ENCODE data around the gene MARS1. TPM values are rescaled to one million over a fixed set of nuclear protein-coding genes. Genes with fewer than 3 reads are reported as not detected.

Gene MARS1
- total RNA-seq, 1 experiment from 2014 or later = 209 TPM

GRCh38 chr12:57461917-57462250, 26.0 kb upstream of the MARS1 start:
- H3K9me2 ChIP-seq (replicated peaks; ENCODE audit: low read length) = no peaks in the 10 kb centered on the region

GRCh38 chr12:57462251-57462911, 25.5 kb upstream of the MARS1 start:
- no peaks in the 10 kb centered on the region for H3K79me2 ChIP-seq (ENCODE audit: low read length)
- ChIA-PET CTCF (interaction anchor here (0.5 kb wide), 1 partner anchor 334 kb away, joined by 3 read pairs; the partner anchor contains the start of gene LRP1), POLR2A (ENCODE audit: unreplicated experiment) (interaction anchor here (0.6 kb wide), 1 partner anchor 23 kb away, joined by 5 read pairs; no protein-coding TSS in a partner anchor)
- DNase-seq (peak; percentile 92), ATAC-seq (peak; percentile 78)
- intact Hi-C loops (cut with micrococcal nuclease) = no loop called here
- no peak for TF ChIP-seq EZH2 (IDR thresholded peaks at IDR 0.05; ENCODE audit: low read length, unreplicated experiment)
- peak; percentile 96 for TF ChIP-seq CTCF (conservative IDR thresholded peaks at IDR 0.05; ENCODE audit: low read depth, low read length)
- peaks cover 34% of the 10 kb centered on the region for H3K27me3 ChIP-seq (ENCODE audit: low read length)
- no peaks in the 10 kb centered on the region for H3K36me3 ChIP-seq (ENCODE audit: low read depth, low read length)
- H3K27ac ChIP-seq (ENCODE audit: low read length) = no peak overlapping the region
- H3F3A ChIP-seq (ENCODE audit: low read length, unreplicated experiment) = no peaks in the 10 kb centered on the region
- H3K4me2 ChIP-seq (ENCODE audit: low read length) = peak overlapping the region; percentile 97
- no peaks in the 10 kb centered on the region for H3K9me2 ChIP-seq (replicated peaks; ENCODE audit: low read length)
- peak overlapping the region; percentile 64 for H3K4me3 ChIP-seq (ENCODE audit: low read length)
- no peaks in the 10 kb centered on the region for H3K9me3 ChIP-seq (ENCODE audit: low read length)
- BruUV-seq (replicated peaks) = no TSS peak
- peaks cover 11% of the 10 kb centered on the region; the same call in 1 of the 2 replicates for H3K4me1 ChIP-seq (ENCODE audit: insufficient read depth, low read length)
- H2AFZ ChIP-seq (ENCODE audit: low read length) = peak overlapping the region; percentile 91
- H3K9ac ChIP-seq (ENCODE audit: low read length) = peak overlapping the region; percentile 11; the same call in 1 of the 2 replicates
- H4K20me1 ChIP-seq (ENCODE audit: low read length) = no peaks in the 10 kb centered on the region

More at GRCh38 chr12:57461917-57462250, 26.0 kb upstream of the MARS1 start:
- no peak overlapping the region for H3K9ac ChIP-seq (ENCODE audit: low read length)
- ATAC-seq (no peak; the same call in 1 of the 2 replicates), DNase-seq (no peak)
- H2AFZ ChIP-seq (ENCODE audit: low read length) = peak overlapping the region; percentile 70
- intact Hi-C loops (cut with micrococcal nuclease) = no loop called here
- no peaks in the 10 kb centered on the region for H3K79me2 ChIP-seq (ENCODE audit: low read length)
- TF ChIP-seq CTCF (conservative IDR thresholded peaks at IDR 0.05; ENCODE audit: low read depth, low read length) (no peak), EZH2phosphoT487 (IDR thresholded peaks at IDR 0.05; ENCODE audit: borderline replicate concordance, low read length) (no peak), EZH2 (IDR thresholded peaks at IDR 0.05; ENCODE audit: low read length, unreplicated experiment) (no peak)
- peaks cover 29% of the 10 kb centered on the region for H3K27me3 ChIP-seq (ENCODE audit: low read length)
- POLR2A ChIA-PET (ENCODE audit: unreplicated experiment) = interaction anchor here (0.6 kb wide), 1 partner anchor 24 kb away, joined by 5 read pairs; no protein-coding TSS in a partner anchor
- CTCF ChIA-PET = interaction anchor here (0.5 kb wide), 1 partner anchor 334 kb away, joined by 3 read pairs; the partner anchor contains the start of gene LRP1
- no TSS peak for BruUV-seq (replicated peaks)
- H3K9me3 ChIP-seq (ENCODE audit: low read length) = no peaks in the 10 kb centered on the region
- peaks cover 11% of the 10 kb centered on the region; the same call in 1 of the 2 replicates for H3K4me1 ChIP-seq (ENCODE audit: insufficient read depth, low read length)
- H4K20me1 ChIP-seq (ENCODE audit: low read length) = no peaks in the 10 kb centered on the region
- no peaks in the 10 kb centered on the region for H3F3A ChIP-seq (ENCODE audit: low read length, unreplicated experiment)
- H3K36me3 ChIP-seq (ENCODE audit: low read depth, low read length) = no peaks in the 10 kb centered on the region
- no peak overlapping the region for H3K27ac ChIP-seq (ENCODE audit: low read length)
- H3K4me2 ChIP-seq (ENCODE audit: low read length) = peak overlapping the region; percentile 97
- peak overlapping the region; percentile 64 for H3K4me3 ChIP-seq (ENCODE audit: low read length)

DNA sequence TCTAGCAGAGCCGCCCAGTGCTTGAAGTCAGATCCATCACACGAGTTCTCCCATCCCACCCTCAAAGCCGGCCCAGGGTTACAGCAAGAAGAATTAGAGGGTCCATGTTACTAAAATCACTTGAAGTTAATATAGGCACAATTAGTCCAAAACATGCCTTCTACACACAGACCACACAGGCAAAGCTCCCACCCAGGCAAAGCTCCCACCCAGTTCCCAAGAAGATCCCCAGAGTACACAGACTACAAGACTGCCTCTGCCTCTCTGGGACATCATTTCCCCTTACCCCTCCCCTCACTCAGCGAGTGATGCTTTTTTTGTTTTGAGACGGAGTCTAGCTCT, 25.0 kb upstream of the MARS1 start:
- H2AFZ ChIP-seq (ENCODE audit: low read length) = peak overlapping the region; percentile 91; the same call in 1 of the 2 replicates
- H3K4me1 ChIP-seq (ENCODE audit: insufficient read depth, low read length) = peaks cover 11% of the 10 kb centered on the region; the same call in 1 of the 2 replicates
- H3K27me3 ChIP-seq (ENCODE audit: low read length) = peaks cover 39% of the 10 kb centered on the region
- peak overlapping the region; percentile 64; the same call in 1 of the 2 replicates for H3K4me3 ChIP-seq (ENCODE audit: low read length)
- intact Hi-C loops (cut with micrococcal nuclease) = no loop called here
- no peaks in the 10 kb centered on the region for H3F3A ChIP-seq (ENCODE audit: low read length, unreplicated experiment)
- no peaks in the 10 kb centered on the region for H3K36me3 ChIP-seq (ENCODE audit: low read depth, low read length)
- H3K79me2 ChIP-seq (ENCODE audit: low read length) = no peaks in the 10 kb centered on the region
- ATAC-seq = no peak
- peak overlapping the region; percentile 97 for H3K4me2 ChIP-seq (ENCODE audit: low read length)
- TF ChIP-seq EZH2 (IDR thresholded peaks at IDR 0.05; ENCODE audit: low read length, unreplicated experiment) (no peak), CTCF (conservative IDR thresholded peaks at IDR 0.05; ENCODE audit: low read depth, low read length) (no peak), EZH2phosphoT487 (IDR thresholded peaks at IDR 0.05; ENCODE audit: borderline replicate concordance, low read length) (no peak)
- no peaks in the 10 kb centered on the region for H3K9me2 ChIP-seq (replicated peaks; ENCODE audit: low read length)
- DNase-seq = no peak
- ChIA-PET CTCF (no interaction called here), POLR2A (ENCODE audit: unreplicated experiment) (interaction anchor here (0.6 kb wide), 1 partner anchor 12 kb away, joined by 3 read pairs; no protein-coding TSS in a partner anchor)
- no peak overlapping the region for H3K27ac ChIP-seq (ENCODE audit: low read length)
- BruUV-seq (replicated peaks) = no TSS peak
- no peaks in the 10 kb centered on the region for H3K9me3 ChIP-seq (ENCODE audit: low read length)
- H4K20me1 ChIP-seq (ENCODE audit: low read length) = no peaks in the 10 kb centered on the region
- H3K9ac ChIP-seq (ENCODE audit: low read length) = no peak overlapping the region
